Common myeloid progenitor, CD34-positive (primary cell): Measurements from ENCODE around the gene DACH1.

Experiments
- CTCF ChIA-PET: fragments of 350-600 bp; sonication (Branson Sonifier 250); formaldehyde crosslinking; loops from one replicate; lab custom pipeline; 2021; ENCODE audit warnings: antibody characterized with exemption; lab: Charles Lee
- POLR2A ChIA-PET: fragments of 350-600 bp; sonication (Branson Sonifier 250); formaldehyde crosslinking; loops from one replicate; lab custom pipeline; 2021; ENCODE audit warnings: antibody characterized with exemption; lab: Charles Lee
- DNase-seq, 3 donors: peaks; one replicate each; pipeline versions ENCODE4 v3.0.0 to v3.0.0-alpha.2; 2013
- H3K27ac ChIP-seq, 2 experiments: 1 replicate in 1 of 2; 2 replicates in 1 of 2; pipeline ENCODE4 v1.7.0; 2013; ENCODE audit warnings: inconsistent platforms in 2 of 2, low read length in 2 of 2, mild to moderate bottlenecking in 2 of 2, low read depth in 1 of 2, moderate library complexity in 1 of 2; ENCODE audit not compliant: severe bottlenecking in 2 of 2, insufficient read depth in 1 of 2, poor library complexity in 1 of 2
- H3K27me3 ChIP-seq, 5 experiments: replicated peaks in 2 of 5; 1 replicate in 3 of 5; 2 replicates in 2 of 5; pipeline versions ENCODE4 v1.6.1 to v1.7.0; 2013; ENCODE audit warnings: low read length in 4 of 5, mild to moderate bottlenecking in 2 of 5, moderate library complexity in 2 of 5, inconsistent platforms in 1 of 5; ENCODE audit not compliant: insufficient read depth in 5 of 5, control insufficient read depth in 4 of 5
- H3K36me3 ChIP-seq, 4 experiments: 1 replicate in 2 of 4; 2 replicates in 2 of 4; pipeline versions ENCODE4 v1.6.1 to v1.7.0; 2013; ENCODE audit warnings: low read length in 3 of 4, control low read depth in 1 of 4, mild to moderate bottlenecking in 1 of 4; ENCODE audit not compliant: control insufficient read depth in 4 of 4, insufficient read depth in 4 of 4
- H3K4me1 ChIP-seq, 4 experiments: 1 replicate in 3 of 4; 2 replicates in 1 of 4; pipeline versions ENCODE4 v1.6.1 to v1.7.1; 2013; ENCODE audit warnings: low read length in 3 of 4, mild to moderate bottlenecking in 3 of 4, control low read depth in 1 of 4, inconsistent platforms in 1 of 4, moderate library complexity in 1 of 4; ENCODE audit not compliant: control insufficient read depth in 4 of 4, insufficient read depth in 4 of 4; ENCODE audit errors: control extremely low read depth in 1 of 4
- H3K4me3 ChIP-seq, 7 experiments: 1 replicate in 4 of 7; 2 replicates in 3 of 7; pipeline versions ENCODE4 v1.5.1 to v1.7.0; 2013; ENCODE audit warnings: mild to moderate bottlenecking in 7 of 7, low read length in 6 of 7, moderate library complexity in 6 of 7, inconsistent platforms in 2 of 7, low read depth in 2 of 7, control low read depth in 1 of 7; ENCODE audit not compliant: insufficient read depth in 4 of 7, control insufficient read depth in 1 of 7; ENCODE audit errors: extremely low read depth in 1 of 7
- H3K9me3 ChIP-seq, 5 experiments: 1 replicate in 4 of 5; 2 replicates in 1 of 5; pipeline versions ENCODE4 v1.6.1 to v1.7.1; 2013; ENCODE audit warnings: low read length in 4 of 5, mild to moderate bottlenecking in 2 of 5, inconsistent platforms in 1 of 5, low read depth in 1 of 5, moderate library complexity in 1 of 5; ENCODE audit not compliant: control insufficient read depth in 4 of 5, insufficient read depth in 2 of 5; ENCODE audit errors: control extremely low read depth in 1 of 5
- WGBS: methylation state at CpG from one replicate; pipeline ENCODE4 v1.1.5; 2013; ENCODE audit not compliant: insufficient coverage; 5-methylcytosine and 5-hydroxymethylcytosine counted together

Gene DACH1

GRCh38 chr13:71643448-71643860, 223.6 kb downstream of the DACH1 start:
- 100% methylated on average over 2 of the region's 4 CpGs for WGBS
- DNase-seq, result no peak

GRCh38 chr13:71638751-71639150, 228.3 kb downstream of the DACH1 start:
- no peaks in the 10 kb centered on the region for H3K9me3 ChIP-seq
- H3K27ac ChIP-seq, result no peak overlapping the region
- POLR2A ChIA-PET, result no interaction called here
- peaks cover 0 to 2% (median 0%) of the 10 kb centered on the region in 4 experiments for H3K36me3 ChIP-seq
- WGBS, result no CpG with 5 or more reads among the region's 1 CpG
- no peak for DNase-seq
- H3K4me1 ChIP-seq, result peaks cover 0 to 7% (median 1%) of the 10 kb centered on the region in 4 experiments
- CTCF ChIA-PET, result no interaction called here
- H3K4me3 ChIP-seq, result no peak overlapping the region
- H3K27me3 ChIP-seq, result no peaks in the 10 kb centered on the region

More at GRCh38 chr13:71643448-71643860, 223.6 kb downstream of the DACH1 start:
- Histone ChIP-seq H3K4me1 (no peaks in the 10 kb centered on the region), H3K4me3 (no peak overlapping the region), H3K36me3 (peaks cover 0 to 5% (median under 1%) of the 10 kb centered on the region in 4 experiments), H3K27ac (no peak overlapping the region), H3K27me3 (no peaks in the 10 kb centered on the region), H3K9me3 (no peaks in the 10 kb centered on the region)
- POLR2A ChIA-PET, result no interaction called here
- CTCF ChIA-PET, result no interaction called here

GRCh38 chr13:71634602-71635443, 232.2 kb downstream of the DACH1 start:
- no peaks in the 10 kb centered on the region for H3K9me3 ChIP-seq
- ChIA-PET CTCF (interaction anchor here (0.7 to 2.3 kb wide), 3 partner anchors 10 to 36 kb away, joined by 3 to 10 read pairs (median 3); no protein-coding TSS in a partner anchor), POLR2A (no interaction called here)
- H3K4me1 ChIP-seq, result peaks cover 0 to 14% (median 2%) of the 10 kb centered on the region in 4 experiments
- no peak overlapping the region for H3K4me3 ChIP-seq
- H3K36me3 ChIP-seq, result peaks cover 0 to 3% (median 1%) of the 10 kb centered on the region in 4 experiments
- WGBS, result no CpG with 5 or more reads among the region's 2 CpGs
- DNase-seq, result no peak
- no peak overlapping the region for H3K27ac ChIP-seq
- no peaks in the 10 kb centered on the region for H3K27me3 ChIP-seq

DNA sequence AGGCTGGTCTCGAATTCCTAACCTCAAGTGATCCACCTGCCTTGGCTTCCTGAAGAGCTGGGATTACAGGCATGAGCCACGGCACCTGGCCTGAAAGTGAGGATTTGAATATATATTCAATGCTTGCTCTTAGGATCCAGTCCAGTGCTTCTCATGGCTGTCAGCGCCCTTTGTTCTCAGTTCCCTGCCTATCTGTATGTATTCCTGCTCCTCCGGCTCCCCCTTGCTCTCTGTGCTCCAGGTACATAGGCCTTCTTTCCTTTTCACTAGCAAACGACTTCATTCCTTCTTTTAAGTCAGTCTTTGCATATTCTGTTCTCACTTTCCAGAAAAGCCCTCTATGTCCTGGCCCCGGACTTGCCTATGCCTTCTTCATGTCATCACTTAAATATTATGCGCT, 232.8 kb downstream of the DACH1 start:
- H3K4me1 ChIP-seq, result peaks cover 0 to 14% (median 2%) of the 10 kb centered on the region in 4 experiments
- 93% methylated on average over 7 of the region's 7 CpGs for WGBS

DNA sequence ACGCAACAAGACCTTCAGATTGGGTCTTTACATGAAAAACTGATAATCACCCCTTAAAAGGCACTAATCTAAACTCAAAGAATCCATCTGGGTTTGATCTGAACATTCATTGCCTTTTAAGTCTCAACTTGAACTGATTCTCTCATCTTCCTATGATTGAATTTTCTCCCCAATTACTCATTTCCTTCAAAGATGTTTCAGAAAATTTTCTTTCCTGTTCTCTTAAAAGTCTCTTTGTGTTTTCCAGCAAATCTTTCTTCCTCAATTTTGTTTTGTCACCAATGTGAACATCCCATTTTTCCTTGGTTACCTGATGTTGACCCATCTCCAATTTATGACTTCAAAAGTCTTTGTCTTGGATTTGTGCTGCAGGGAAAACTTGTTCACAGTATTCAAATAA, 234.3 kb downstream of the DACH1 start:
- Histone ChIP-seq H3K36me3 (peaks cover 0 to 6% (median 2%) of the 10 kb centered on the region in 4 experiments), H3K9me3 (no peaks in the 10 kb centered on the region), H3K27me3 (no peaks in the 10 kb centered on the region), H3K27ac (no peak overlapping the region), H3K4me1 (peaks cover 0 to 14% (median 2%) of the 10 kb centered on the region in 4 experiments), H3K4me3 (no peak overlapping the region)
- ChIA-PET CTCF (interaction anchor here (2.3 kb wide), 1 partner anchor 8 kb away, joined by 10 read pairs; no protein-coding TSS in a partner anchor), POLR2A (no interaction called here)
- 100% methylated on average over 1 of the region's 1 CpG for WGBS
- no peak for DNase-seq

More for the DNA sequence above, 232.8 kb downstream of the DACH1 start:
- DNase-seq, result no peak
- H3K4me3 ChIP-seq, result no peak overlapping the region
- H3K36me3 ChIP-seq, result peaks cover 0 to 4% (median 2%) of the 10 kb centered on the region in 4 experiments
- H3K9me3 ChIP-seq, result no peaks in the 10 kb centered on the region
- no peaks in the 10 kb centered on the region for H3K27me3 ChIP-seq
- ChIA-PET POLR2A (no interaction called here), CTCF (interaction anchor here (0.7 to 2.3 kb wide), 3 partner anchors 9 to 36 kb away, joined by 3 to 10 read pairs (median 3); no protein-coding TSS in a partner anchor)
- H3K27ac ChIP-seq, result no peak overlapping the region

DNA sequence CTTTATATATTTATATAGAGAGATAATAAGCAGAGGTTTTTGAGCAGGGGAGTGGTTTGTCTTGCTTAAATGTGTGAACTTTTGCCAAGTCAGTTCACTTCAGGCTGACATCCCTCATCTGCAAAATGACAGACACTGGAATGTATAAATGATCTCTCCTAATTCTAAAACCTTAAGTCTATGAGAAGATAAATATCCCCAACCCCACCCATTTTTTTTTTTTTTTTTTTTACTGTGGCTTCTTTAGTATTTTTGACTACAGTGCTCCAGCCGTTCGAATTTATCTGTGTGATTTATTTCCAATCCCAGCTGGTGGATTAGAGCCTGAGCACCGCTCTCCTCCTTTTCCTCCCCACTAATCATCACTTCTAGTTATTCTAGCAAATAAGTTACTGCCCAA, 234.8 kb downstream of the DACH1 start:
- ChIA-PET POLR2A (no interaction called here), CTCF (no interaction called here)
- Histone ChIP-seq H3K27ac (no peak overlapping the region), H3K9me3 (no peaks in the 10 kb centered on the region), H3K36me3 (peaks cover 0 to 8% (median 2%) of the 10 kb centered on the region in 4 experiments), H3K4me3 (no peak overlapping the region), H3K27me3 (no peaks in the 10 kb centered on the region), H3K4me1 (peaks cover 0 to 14% (median 2%) of the 10 kb centered on the region in 4 experiments)
- DNase-seq, result no peak
- WGBS, result no CpG with 5 or more reads among the region's 3 CpGs

- Histone ChIP-seq H3K4me1 (peaks cover 0 to 15% (median under 1%) of the 10 kb centered on the region in 4 experiments), H3K36me3 (peaks cover 0 to 8% (median 2%) of the 10 kb centered on the region in 4 experiments), H3K9me3 (no peaks in the 10 kb centered on the region), H3K4me3 (no peak overlapping the region), H3K27me3 (no peaks in the 10 kb centered on the region), H3K27ac (no peak overlapping the region)
- POLR2A ChIA-PET, result no interaction called here
- WGBS, result 100% methylated on average over 2 of the region's 3 CpGs
- CTCF ChIA-PET, result no interaction called here
- DNase-seq, result no peak
Observed at GRCh38 chr13:71629167-71629566, 237.8 kb downstream of the DACH1 start.
